CD4-positive, alpha-beta T cell treated with Interleukin-10 for 1 hour (primary cell): ENCODE data around the gene ARHGAP10.
"Not testable (repeated sequence)": the region's sequence is repeated elsewhere in the genome, so short reads cannot be mapped to it uniquely, and the experiment has no call there.

Experiments used
- DNase-seq: peaks from one replicate; pipeline ENCODE4 v3.0.0-alpha.2; 2020

ARHGAP10 gene

DNA sequence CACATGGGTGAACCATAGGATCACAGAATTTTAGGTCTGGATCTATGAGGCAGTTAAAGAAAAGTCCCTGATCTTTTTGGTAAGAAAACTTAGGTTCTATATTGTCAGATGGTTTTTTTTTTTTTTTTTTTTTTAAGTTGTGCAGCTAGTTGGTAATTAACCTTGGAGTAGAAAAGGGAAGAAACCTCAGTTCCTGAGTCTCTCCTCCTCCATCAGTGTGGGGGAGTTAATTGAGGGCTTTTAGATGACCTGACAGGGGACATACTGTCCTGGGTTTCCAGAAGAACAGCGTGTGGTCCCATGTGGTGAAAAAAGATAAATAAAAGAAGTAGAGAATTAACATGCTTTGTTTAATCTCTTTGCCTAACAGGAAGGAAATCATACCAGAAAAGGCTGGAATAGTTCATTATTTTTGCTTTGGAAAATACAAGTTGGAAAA is 123.7 kb downstream of the ARHGAP10 start:
- DNase-seq: no peak

DNA sequence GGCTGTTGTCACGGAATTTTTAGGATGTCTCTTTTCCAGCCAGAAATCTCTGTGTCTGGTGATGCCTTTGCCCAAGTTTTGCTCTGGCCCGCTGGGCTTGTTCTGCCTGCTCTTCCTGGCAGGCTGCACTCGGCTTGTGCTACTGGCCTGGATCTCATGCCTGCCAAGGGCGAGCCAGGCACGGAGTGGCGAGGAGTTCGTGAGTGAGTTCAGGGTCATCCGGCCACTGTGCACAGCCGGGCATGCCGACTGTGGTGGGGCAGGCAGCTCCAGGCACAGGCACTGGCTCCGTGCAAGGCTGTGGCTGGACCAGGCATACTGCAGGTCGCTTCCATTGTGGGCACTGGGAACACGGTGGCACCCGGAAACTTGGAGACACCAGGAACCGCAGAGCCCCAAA is 129.1 kb downstream of the ARHGAP10 start:
- no peak for DNase-seq

- DNase-seq: no peak
Observed at GRCh38 chr4:147862043-147862692, 130.3 kb downstream of the ARHGAP10 start.

DNA sequence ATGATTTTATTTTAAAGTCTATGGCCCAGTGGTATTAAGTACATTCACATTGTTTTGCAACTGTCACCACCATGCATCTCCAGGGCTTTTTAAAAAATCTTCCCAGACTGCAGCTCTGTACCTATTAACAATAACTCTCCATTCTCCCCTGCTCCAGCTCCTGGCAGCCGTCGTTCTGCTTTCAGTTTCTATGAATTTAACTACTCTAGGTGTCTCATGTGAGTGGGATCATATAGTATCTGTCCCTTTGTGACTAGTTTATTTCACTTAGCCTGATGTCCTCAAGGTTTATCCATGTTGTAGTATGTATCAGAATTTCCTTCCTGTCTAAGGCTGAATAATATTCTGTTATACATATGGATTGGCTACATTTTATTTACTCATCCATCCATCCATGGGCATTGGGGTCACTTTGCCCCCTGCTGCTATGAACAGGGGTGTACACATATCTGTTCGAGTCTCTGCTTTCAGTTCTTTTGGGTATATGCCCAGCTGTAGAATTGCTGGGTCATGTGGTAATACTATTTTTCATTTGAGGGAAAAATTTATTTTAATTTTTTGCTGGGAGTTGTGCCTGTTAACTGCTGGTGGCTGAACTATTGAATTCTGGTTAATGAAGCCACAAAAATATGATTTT is 131.3 kb downstream of the ARHGAP10 start:
- no peak for DNase-seq

DNA sequence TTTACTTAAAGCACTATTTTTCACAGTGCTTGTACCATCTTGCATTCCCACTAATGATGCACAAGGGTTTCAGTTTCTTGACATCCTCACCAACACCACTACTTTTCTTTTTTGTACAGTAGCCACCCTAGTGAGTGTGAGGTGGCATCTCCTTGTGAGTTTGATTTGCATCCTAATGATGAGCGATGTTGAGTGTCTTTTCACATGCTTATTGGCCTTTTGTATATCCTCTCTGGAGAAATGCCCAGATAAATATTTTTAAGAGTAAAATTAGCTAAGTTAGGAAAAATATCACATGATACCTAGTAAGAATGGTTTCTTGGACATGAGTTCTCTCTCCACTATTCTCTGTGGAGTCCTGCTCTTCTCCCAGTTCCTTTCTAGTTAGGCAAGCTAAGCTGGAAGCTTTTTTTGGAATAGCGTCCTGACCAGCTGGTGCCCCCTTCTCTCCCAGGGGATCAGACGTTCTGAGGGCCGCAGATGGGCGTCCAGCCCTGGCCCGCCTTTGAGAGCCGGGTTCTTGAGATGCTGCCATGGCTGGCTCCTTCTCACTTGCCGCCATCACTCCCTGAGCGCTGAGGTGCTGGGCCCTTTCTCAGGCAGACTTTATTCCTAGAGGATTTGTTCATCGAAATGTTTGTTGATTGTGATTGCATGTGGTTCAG is 132.1 kb downstream of the ARHGAP10 start:
- no peak for DNase-seq

- no peak for DNase-seq
Observed at GRCh38 chr4:147864607-147865006, 132.7 kb downstream of the ARHGAP10 start.

DNA sequence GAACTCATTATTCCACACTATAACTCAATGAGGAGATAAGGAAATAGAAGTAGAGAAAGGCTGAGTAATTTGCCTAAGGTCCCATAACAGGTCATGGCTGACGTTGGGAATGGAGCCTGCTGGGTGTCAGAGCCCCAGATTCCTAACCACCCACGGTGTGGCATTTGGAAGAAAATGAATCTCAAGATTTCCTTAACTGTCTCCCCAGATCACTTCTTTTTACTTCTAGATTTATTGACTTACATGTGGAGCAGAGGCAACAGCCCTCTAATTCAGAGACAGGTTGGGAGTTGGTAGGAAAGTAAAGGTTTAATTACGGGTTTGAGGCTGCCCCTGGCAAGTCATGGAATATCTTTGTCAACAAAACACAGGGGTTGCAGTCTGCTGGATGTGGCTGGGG is 134.0 kb downstream of the ARHGAP10 start:
- no peak for DNase-seq

- DNase-seq: peak; percentile 90
Observed at GRCh38 chr4:147866532-147867271, 134.8 kb downstream of the ARHGAP10 start.

GRCh38 chr4:147874109-147874508 is 142.2 kb downstream of the ARHGAP10 start:
- no peak for DNase-seq

- no peak for DNase-seq
Observed at GRCh38 chr4:147877308-147877771, 145.5 kb downstream of the ARHGAP10 start.

DNA sequence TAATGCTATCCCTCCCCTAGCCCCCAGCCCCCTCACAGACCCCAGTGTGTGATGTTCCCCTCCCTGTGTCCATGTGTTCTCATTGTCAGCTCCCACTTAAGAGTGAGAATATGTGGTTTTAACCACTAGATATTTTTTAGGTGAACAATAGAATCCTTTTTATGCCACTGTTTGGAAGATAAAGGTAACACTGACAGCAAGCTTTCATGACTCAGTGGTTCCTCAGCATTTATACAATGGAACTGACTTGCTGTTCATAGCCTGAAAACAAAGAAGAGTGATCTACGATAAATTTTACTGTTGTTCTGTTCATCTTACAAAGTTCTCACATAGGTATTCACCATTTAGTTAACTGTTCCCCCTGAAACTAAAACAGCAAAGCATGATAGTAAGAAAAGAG is 147.8 kb downstream of the ARHGAP10 start:
- DNase-seq: no peak

GRCh38 chr4:147880511-147880910 is 148.6 kb downstream of the ARHGAP10 start:
- no peak for DNase-seq

- DNase-seq: no peak
Observed at GRCh38 chr4:147884536-147884935, 152.6 kb downstream of the ARHGAP10 start.

GRCh38 chr4:147885216-147885615 is 153.3 kb downstream of the ARHGAP10 start:
- not testable (repeated sequence) for DNase-seq

GRCh38 chr4:147891476-147892115 is 159.7 kb downstream of the ARHGAP10 start:
- no peak for DNase-seq

DNA sequence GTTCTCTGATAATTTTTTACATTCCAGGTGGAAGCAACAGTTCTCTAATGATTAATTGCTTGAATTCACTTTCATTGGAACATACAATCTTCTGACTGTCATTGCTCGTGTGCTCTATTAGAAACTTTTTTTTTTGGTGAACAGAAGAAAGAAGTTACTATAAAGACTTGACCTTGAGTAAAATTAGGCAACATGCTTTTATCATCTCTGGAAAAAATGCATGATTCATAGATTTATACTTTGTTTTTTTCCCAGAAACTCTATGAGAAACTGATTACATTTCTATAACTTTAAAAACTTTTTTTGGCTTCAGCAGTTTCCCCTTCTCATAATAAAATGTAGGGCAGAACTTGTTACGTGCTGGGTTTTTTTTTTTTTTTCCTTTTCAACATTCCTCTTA is 167.6 kb downstream of the ARHGAP10 start:
- no peak for DNase-seq

- DNase-seq: no peak
Observed at GRCh38 chr4:147901388-147901787, 169.5 kb downstream of the ARHGAP10 start.

DNA sequence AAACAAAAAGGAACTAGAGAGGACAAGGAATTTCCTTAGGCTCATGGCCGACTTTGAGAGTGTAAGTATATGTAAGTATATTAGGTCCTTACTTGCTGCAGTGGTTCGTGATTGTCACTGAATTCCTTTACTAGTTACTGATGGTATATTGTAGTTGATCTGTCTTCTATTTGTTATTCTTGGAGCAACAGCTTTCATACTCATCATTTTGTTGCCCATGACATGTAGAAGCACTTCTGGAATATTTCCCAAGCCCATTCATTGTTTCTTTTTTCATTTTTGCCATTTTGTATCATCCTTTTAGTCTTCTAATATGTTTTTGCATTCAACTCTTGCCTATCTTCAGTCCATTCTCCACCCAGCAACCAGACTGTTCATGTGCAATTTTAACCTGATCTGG is 170.0 kb downstream of the ARHGAP10 start:
- no peak for DNase-seq

- DNase-seq: no peak
Observed at GRCh38 chr4:147909225-147909624, 177.3 kb downstream of the ARHGAP10 start.

GRCh38 chr4:147910315-147910714 is 178.4 kb downstream of the ARHGAP10 start:
- DNase-seq: no peak

GRCh38 chr4:147912106-147912505 is 180.2 kb downstream of the ARHGAP10 start:
- not testable (repeated sequence) for DNase-seq

- no peak for DNase-seq
Observed at GRCh38 chr4:147913137-147913536, 181.2 kb downstream of the ARHGAP10 start.

DNA sequence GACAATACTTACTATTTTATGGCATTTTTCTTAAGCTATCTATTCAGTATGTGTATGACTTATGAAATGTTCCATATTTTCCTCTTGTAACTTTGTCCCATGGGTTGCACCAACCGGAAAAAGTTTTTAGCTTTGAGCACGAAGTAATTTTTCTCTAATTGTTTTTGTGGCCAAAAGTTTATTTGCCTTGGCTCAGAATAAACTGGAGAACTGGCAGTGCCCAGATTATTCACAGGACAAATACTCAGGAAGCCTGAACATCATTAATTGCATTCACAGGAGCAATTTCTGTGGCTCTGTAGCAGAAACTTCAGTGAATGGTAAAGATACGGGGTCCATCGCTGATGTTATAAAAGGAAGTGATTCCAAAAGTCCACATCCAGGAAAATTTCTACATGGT is 184.5 kb downstream of the ARHGAP10 start:
- no peak for DNase-seq
